ENCODE data around the gene RIMS3.

Gene RIMS3

DNA sequence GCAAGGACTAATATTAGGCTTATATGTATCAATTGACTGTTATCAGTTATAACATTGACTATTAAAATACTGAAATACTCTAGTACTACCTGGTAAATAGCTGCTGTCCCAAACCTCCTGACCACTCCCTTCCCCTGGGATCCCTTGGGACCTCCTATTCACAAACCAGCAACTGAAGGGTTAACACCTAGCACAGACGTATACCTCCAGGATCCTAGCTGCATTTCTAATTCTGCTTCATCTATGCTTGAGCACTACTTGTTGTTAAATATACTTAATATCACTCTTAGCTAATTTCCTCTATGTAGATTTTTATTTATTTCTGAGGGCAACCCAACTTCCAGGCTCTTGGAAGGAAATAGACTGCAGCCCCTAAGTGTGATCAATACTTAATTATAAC is 24.3 kb upstream of the RIMS3 start:
- Histone ChIP-seq H3K4me1 (ENCODE audit: insufficient read depth, low read length, poor library complexity, severe bottlenecking) (peaks cover 48% of the 10 kb centered on the region), H3K9ac (ENCODE audit: low read depth, low read length, poor library complexity, severe bottlenecking) (no peak overlapping the region), H3K36me3 (ENCODE audit: insufficient read depth, low read length) (no peaks in the 10 kb centered on the region), H3K79me2 (ENCODE audit: insufficient read depth, low read length) (peaks cover 64% of the 10 kb centered on the region), H2AFZ (ENCODE audit: low read length) (no peak overlapping the region), H3K27me3 (ENCODE audit: insufficient read depth, low read length, poor library complexity, severe bottlenecking) (no peaks in the 10 kb centered on the region), H3F3A (ENCODE audit: low read depth) (no peaks in the 10 kb centered on the region), H3K4me3 (ENCODE audit: low read length, poor library complexity, severe bottlenecking) (peak overlapping the region; percentile 99), H3K9me3 (ENCODE audit: insufficient read depth, low read depth, low read length) (no peaks in the 10 kb centered on the region), H3K9me2 (replicated peaks; ENCODE audit: low read depth, low read length) (no peaks in the 10 kb centered on the region), H4K20me1 (ENCODE audit: insufficient read depth, low read length, poor library complexity, severe bottlenecking) (peaks cover 34% of the 10 kb centered on the region), H3K4me2 (ENCODE audit: low read depth, low read length, poor library complexity, severe bottlenecking) (peak overlapping the region; percentile 88)
- TF ChIP-seq EZH2phosphoT487 (IDR thresholded peaks at IDR 0.05; ENCODE audit: borderline replicate concordance), result no peak
- TF ChIP-seq, protein P1, sequence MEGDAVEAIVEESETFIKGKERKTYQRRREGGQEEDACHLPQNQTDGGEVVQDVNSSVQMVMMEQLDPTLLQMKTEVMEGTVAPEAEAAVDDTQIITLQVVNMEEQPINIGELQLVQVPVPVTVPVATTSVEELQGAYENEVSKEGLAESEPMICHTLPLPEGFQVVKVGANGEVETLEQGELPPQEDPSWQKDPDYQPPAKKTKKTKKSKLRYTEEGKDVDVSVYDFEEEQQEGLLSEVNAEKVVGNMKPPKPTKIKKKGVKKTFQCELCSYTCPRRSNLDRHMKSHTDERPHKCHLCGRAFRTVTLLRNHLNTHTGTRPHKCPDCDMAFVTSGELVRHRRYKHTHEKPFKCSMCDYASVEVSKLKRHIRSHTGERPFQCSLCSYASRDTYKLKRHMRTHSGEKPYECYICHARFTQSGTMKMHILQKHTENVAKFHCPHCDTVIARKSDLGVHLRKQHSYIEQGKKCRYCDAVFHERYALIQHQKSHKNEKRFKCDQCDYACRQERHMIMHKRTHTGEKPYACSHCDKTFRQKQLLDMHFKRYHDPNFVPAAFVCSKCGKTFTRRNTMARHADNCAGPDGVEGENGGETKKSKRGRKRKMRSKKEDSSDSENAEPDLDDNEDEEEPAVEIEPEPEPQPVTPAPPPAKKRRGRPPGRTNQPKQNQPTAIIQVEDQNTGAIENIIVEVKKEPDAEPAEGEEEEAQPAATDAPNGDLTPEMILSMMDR (conservative IDR thresholded peaks at IDR 0.05; ENCODE audit: low read length), result no peak

DNA sequence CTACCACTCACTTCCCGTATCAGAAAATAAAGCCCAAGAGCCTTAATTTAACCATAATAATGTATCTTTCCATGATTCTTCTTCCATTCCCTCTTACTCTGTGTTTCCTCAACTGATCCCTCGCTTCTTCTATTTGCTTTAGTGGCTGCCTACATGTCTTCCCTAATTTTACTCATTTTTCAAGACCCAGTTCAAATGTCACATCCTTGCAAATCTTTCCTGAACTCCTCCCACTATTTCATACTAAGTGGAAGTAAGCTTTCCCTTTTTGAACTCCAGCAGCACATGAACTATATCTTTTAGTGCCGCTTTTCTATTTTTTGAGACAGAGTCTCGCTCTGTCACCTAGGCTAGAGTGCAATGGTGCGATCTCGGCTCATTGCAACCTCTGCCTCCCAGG is 22.2 kb upstream of the RIMS3 start:
- Histone ChIP-seq H3K36me3 (ENCODE audit: insufficient read depth, low read length) (no peaks in the 10 kb centered on the region), H3K4me1 (ENCODE audit: insufficient read depth, low read length, poor library complexity, severe bottlenecking) (peaks cover 31% of the 10 kb centered on the region), H3F3A (ENCODE audit: low read depth) (no peaks in the 10 kb centered on the region), H3K4me2 (ENCODE audit: low read depth, low read length, poor library complexity, severe bottlenecking) (no peak overlapping the region), H3K79me2 (ENCODE audit: insufficient read depth, low read length) (peaks cover 43% of the 10 kb centered on the region), H3K9me3 (ENCODE audit: insufficient read depth, low read depth, low read length) (no peaks in the 10 kb centered on the region), H3K9me2 (replicated peaks; ENCODE audit: low read depth, low read length) (no peaks in the 10 kb centered on the region), H2AFZ (ENCODE audit: low read length) (no peak overlapping the region), H3K27me3 (ENCODE audit: insufficient read depth, low read length, poor library complexity, severe bottlenecking) (no peaks in the 10 kb centered on the region), H3K4me3 (ENCODE audit: low read length, poor library complexity, severe bottlenecking) (no peak overlapping the region), H4K20me1 (ENCODE audit: insufficient read depth, low read length, poor library complexity, severe bottlenecking) (peaks cover 24% of the 10 kb centered on the region), H3K9ac (ENCODE audit: low read depth, low read length, poor library complexity, severe bottlenecking) (no peak overlapping the region)
- TF ChIP-seq, protein P1 (conservative IDR thresholded peaks at IDR 0.05; ENCODE audit: low read length), result no peak
- no peak for TF ChIP-seq EZH2phosphoT487 (IDR thresholded peaks at IDR 0.05; ENCODE audit: borderline replicate concordance)

GRCh38 chr1:40687059-40687458 is 21.6 kb upstream of the RIMS3 start:
- H2AFZ ChIP-seq (ENCODE audit: low read length), result no peak overlapping the region
- H3K4me1 ChIP-seq (ENCODE audit: insufficient read depth, low read length, poor library complexity, severe bottlenecking), result peaks cover 26% of the 10 kb centered on the region
- H3K9ac ChIP-seq (ENCODE audit: low read depth, low read length, poor library complexity, severe bottlenecking), result no peak overlapping the region
- H3K4me2 ChIP-seq (ENCODE audit: low read depth, low read length, poor library complexity, severe bottlenecking), result no peak overlapping the region
- TF ChIP-seq EZH2phosphoT487 (IDR thresholded peaks at IDR 0.05; ENCODE audit: borderline replicate concordance), result no peak
- TF ChIP-seq, protein P1 (conservative IDR thresholded peaks at IDR 0.05; ENCODE audit: low read length), result no peak
- H4K20me1 ChIP-seq (ENCODE audit: insufficient read depth, low read length, poor library complexity, severe bottlenecking), result peaks cover 18% of the 10 kb centered on the region
- H3K4me3 ChIP-seq (ENCODE audit: low read length, poor library complexity, severe bottlenecking), result no peak overlapping the region
- H3K79me2 ChIP-seq (ENCODE audit: insufficient read depth, low read length), result peaks cover 37% of the 10 kb centered on the region
- H3F3A ChIP-seq (ENCODE audit: low read depth), result no peaks in the 10 kb centered on the region
- no peaks in the 10 kb centered on the region for H3K9me3 ChIP-seq (ENCODE audit: insufficient read depth, low read depth, low read length)
- H3K9me2 ChIP-seq (replicated peaks; ENCODE audit: low read depth, low read length), result no peaks in the 10 kb centered on the region
- H3K36me3 ChIP-seq (ENCODE audit: insufficient read depth, low read length), result no peaks in the 10 kb centered on the region
- no peaks in the 10 kb centered on the region for H3K27me3 ChIP-seq (ENCODE audit: insufficient read depth, low read length, poor library complexity, severe bottlenecking)
